Measurements from ENCODE around the gene CUEDC1. TPM values are rescaled to one million over a fixed set of nuclear protein-coding genes. Genes with fewer than 3 reads are reported as not detected.

CUEDC1 gene
- total RNA-seq, 2 donors from 2014 or later: 33.0 to 44.9 TPM

GRCh38 chr17:57875290-57876022, 79.8 kb downstream of the CUEDC1 start:
- Histone ChIP-seq H3K4me1 (replicated peaks) (peaks cover 21% of the 10 kb centered on the region), H3K4me3 (no peak overlapping the region)

GRCh38 chr17:57874434-57875289, 80.5 kb downstream of the CUEDC1 start:
- peak overlapping the region; percentile 57 to 70 for H3K27ac ChIP-seq
- intact Hi-C loops (cut with DNase I): loop anchor here (5.0 kb wide), 2 partner anchors 78 to 118 kb away; no protein-coding TSS in a partner anchor
- no peaks in the 10 kb centered on the region for H3K9me3 ChIP-seq
- peaks cover 21% of the 10 kb centered on the region for H3K4me1 ChIP-seq (replicated peaks)
- H3K4me3 ChIP-seq: no peak overlapping the region
- peaks cover 0 to 4% of the 10 kb centered on the region in 2 donors for H3K36me3 ChIP-seq
- no peak for DNase-seq (ENCODE audit: low spot score)
- 24% methylated on average over 33 of the region's 33 CpGs for WGBS
- H3K27me3 ChIP-seq (replicated peaks; ENCODE audit: insufficient read depth): no peaks in the 10 kb centered on the region
- TF ChIP-seq POLR2AphosphoS5 (IDR thresholded peaks at IDR 0.05): no peak
- no peak for TF ChIP-seq CTCF (IDR thresholded peaks at IDR 0.05)
- no peak for TF ChIP-seq POLR2A (IDR thresholded peaks at IDR 0.05)

More at GRCh38 chr17:57875290-57876022, 79.8 kb downstream of the CUEDC1 start:
- TF ChIP-seq CTCF (IDR thresholded peaks at IDR 0.05) (peak in 2 of 4 experiments; percentile 16 to 18), POLR2A (IDR thresholded peaks at IDR 0.05) (no peak), POLR2AphosphoS5 (IDR thresholded peaks at IDR 0.05) (peak; percentile 50)
- Histone ChIP-seq H3K9me3 (no peaks in the 10 kb centered on the region), H3K27me3 (replicated peaks; ENCODE audit: insufficient read depth) (no peaks in the 10 kb centered on the region), H3K36me3 (peaks cover 0 to 4% of the 10 kb centered on the region in 2 donors), H3K27ac (peak overlapping the region; percentile 57 to 70)
- peak; percentile 52 for DNase-seq (ENCODE audit: low spot score)
- intact Hi-C loops (cut with DNase I): loop anchor here (5.0 kb wide), 1 partner anchor 117 kb away; no protein-coding TSS in a partner anchor
- 22% methylated on average over 10 of the region's 10 CpGs for WGBS

GRCh38 chr17:57874058-57874419, 81.2 kb downstream of the CUEDC1 start:
- Histone ChIP-seq H3K27ac (peak overlapping the region; percentile 57 to 70), H3K27me3 (replicated peaks; ENCODE audit: insufficient read depth) (no peaks in the 10 kb centered on the region), H3K4me1 (replicated peaks) (peaks cover 20% of the 10 kb centered on the region), H3K4me3 (no peak overlapping the region), H3K36me3 (peaks cover 0 to 4% of the 10 kb centered on the region in 2 donors), H3K9me3 (no peaks in the 10 kb centered on the region)
- DNase-seq (ENCODE audit: low spot score): no peak
- WGBS: 59% methylated on average over 7 of the region's 7 CpGs
- TF ChIP-seq CTCF (IDR thresholded peaks at IDR 0.05) (no peak), POLR2A (IDR thresholded peaks at IDR 0.05) (no peak), POLR2AphosphoS5 (IDR thresholded peaks at IDR 0.05) (no peak)
- intact Hi-C loops (cut with DNase I): loop anchor here (5.0 kb wide), 1 partner anchor 78 kb away; no protein-coding TSS in a partner anchor

GRCh38 chr17:57873261-57874057, 81.8 kb downstream of the CUEDC1 start:
- no peaks in the 10 kb centered on the region for H3K27me3 ChIP-seq (replicated peaks; ENCODE audit: insufficient read depth)
- peaks cover 0 to 4% of the 10 kb centered on the region in 2 donors for H3K36me3 ChIP-seq
- peaks cover 23% of the 10 kb centered on the region for H3K4me1 ChIP-seq (replicated peaks)
- WGBS: 80% methylated on average over 16 of the region's 16 CpGs
- intact Hi-C loops (cut with DNase I): loop anchor here (5.0 kb wide), 1 partner anchor 79 kb away; no protein-coding TSS in a partner anchor
- H3K9me3 ChIP-seq: no peaks in the 10 kb centered on the region
- no peak for TF ChIP-seq POLR2A (IDR thresholded peaks at IDR 0.05)
- no peak for TF ChIP-seq CTCF (IDR thresholded peaks at IDR 0.05)
- TF ChIP-seq POLR2AphosphoS5 (IDR thresholded peaks at IDR 0.05): no peak
- DNase-seq (ENCODE audit: low spot score): no peak
- no peak overlapping the region for H3K4me3 ChIP-seq
- peak overlapping the region; percentile 57 to 70 for H3K27ac ChIP-seq

All from prostate gland (tissue), 2 donors.